ENCODE data around the gene RSRP1. TPM values are rescaled to one million over a fixed set of nuclear protein-coding genes. Genes with fewer than 3 reads are reported as not detected.

The RSRP1 gene
- total RNA-seq, 4 donors from 2014 or later: 70.9 to 148 (median 110) TPM

GRCh38 chr1:25209516-25209915 lies 37.7 kb downstream of the RSRP1 start:
- intact Hi-C loops (cut with DNase I; ENCODE audit: low total_unique reads): no loop called here
- TF ChIP-seq CTCF (IDR thresholded peaks at IDR 0.05) (no peak), POLR2A (IDR thresholded peaks at IDR 0.05) (no peak)
- 85 to 88% methylated on average over 4 of the region's 4 CpGs for WGBS, 2 donors
- H3K4me3 ChIP-seq (ENCODE audit: low read depth, poor library complexity, severe bottlenecking): no peak overlapping the region
- no peak for DNase-seq (ENCODE audit: low spot score in 2 of 2)

GRCh38 chr1:25208561-25209222 lies 38.6 kb downstream of the RSRP1 start:
- intact Hi-C loops (cut with DNase I; ENCODE audit: low total_unique reads): no loop called here
- 73 to 82% methylated on average over 2 of the region's 2 CpGs for WGBS, 2 donors
- DNase-seq (ENCODE audit: low spot score in 2 of 2): no peak
- no peak overlapping the region for H3K4me3 ChIP-seq (ENCODE audit: low read depth, poor library complexity, severe bottlenecking)
- TF ChIP-seq CTCF (IDR thresholded peaks at IDR 0.05) (no peak), POLR2A (IDR thresholded peaks at IDR 0.05) (no peak)

- WGBS, 2 donors: 81 to 85% methylated on average over 1 of the region's 1 CpG
- intact Hi-C loops (cut with DNase I; ENCODE audit: low total_unique reads): no loop called here
- TF ChIP-seq POLR2A (IDR thresholded peaks at IDR 0.05) (no peak), CTCF (IDR thresholded peaks at IDR 0.05) (no peak)
- no peak for DNase-seq (ENCODE audit: low spot score in 2 of 2)
- H3K4me3 ChIP-seq (ENCODE audit: low read depth, poor library complexity, severe bottlenecking): no peak overlapping the region
Observed at GRCh38 chr1:25208092-25208491, 39.2 kb downstream of the RSRP1 start.

GRCh38 chr1:25206201-25206600 lies 41.1 kb downstream of the RSRP1 start:
- DNase-seq (ENCODE audit: low spot score in 2 of 2): no peak
- 76 to 93% methylated on average over 5 of the region's 5 CpGs for WGBS, 2 donors
- TF ChIP-seq CTCF (IDR thresholded peaks at IDR 0.05): no peak
- no peak for TF ChIP-seq POLR2A (IDR thresholded peaks at IDR 0.05)
- no peak overlapping the region for H3K4me3 ChIP-seq (ENCODE audit: low read depth, poor library complexity, severe bottlenecking)
- intact Hi-C loops (cut with DNase I; ENCODE audit: low total_unique reads): no loop called here

- no peak overlapping the region for H3K4me3 ChIP-seq (ENCODE audit: low read depth, poor library complexity, severe bottlenecking)
- 67 to 72% methylated on average over 5 of the region's 5 CpGs for WGBS, 2 donors
- intact Hi-C loops (cut with DNase I; ENCODE audit: low total_unique reads): no loop called here
- TF ChIP-seq CTCF (IDR thresholded peaks at IDR 0.05) (no peak), POLR2A (IDR thresholded peaks at IDR 0.05) (no peak)
- no peak for DNase-seq (ENCODE audit: low spot score in 2 of 2)
Observed at GRCh38 chr1:25205786-25206185, 41.5 kb downstream of the RSRP1 start.

Data from lower leg skin (tissue), 4 donors.